Measurements from ENCODE around the gene ZNF160.

Gene ZNF160

GRCh38 chr19:53136432-53136831 lies 33.2 kb upstream of the ZNF160 start:
- H3K27ac ChIP-seq (ENCODE audit: low read depth, low read length), result no peak overlapping the region
- H3K79me2 ChIP-seq (ENCODE audit: insufficient read depth, low read length), result peaks cover 10% of the 10 kb centered on the region; the same call in 1 of the 2 replicates
- no peak overlapping the region for H3K4me3 ChIP-seq (ENCODE audit: insufficient read depth, low read length, poor library complexity, severe bottlenecking)
- H2AFZ ChIP-seq (ENCODE audit: low read depth, low read length, severe bottlenecking), result no peak overlapping the region
- no peaks in the 10 kb centered on the region for H3K9me2 ChIP-seq (replicated peaks; ENCODE audit: insufficient read depth, low read length)
- TF ChIP-seq EZH2phosphoT487 (conservative IDR thresholded peaks at IDR 0.05; ENCODE audit: low read length) (no peak), CTCF (IDR thresholded peaks at IDR 0.05; ENCODE audit: insufficient read depth, low read length, poor library complexity, severe bottlenecking) (no peak)
- H3K36me3 ChIP-seq (ENCODE audit: low read length), result peaks cover 8% of the 10 kb centered on the region
- no peak overlapping the region for H3K9ac ChIP-seq (ENCODE audit: low read length)
- H3K4me2 ChIP-seq (ENCODE audit: low read depth, low read length, poor library complexity, severe bottlenecking), result no peak overlapping the region
- no peaks in the 10 kb centered on the region for H4K20me1 ChIP-seq (ENCODE audit: low read depth, low read length)
- peaks cover 27% of the 10 kb centered on the region; the same call in 1 of the 2 replicates for H3K9me3 ChIP-seq (ENCODE audit: insufficient read depth, low read length)
- H3K27me3 ChIP-seq (ENCODE audit: low read length), result no peaks in the 10 kb centered on the region
- H3F3A ChIP-seq (ENCODE audit: insufficient read depth), result peaks cover 6% of the 10 kb centered on the region; the same call in 1 of the 2 replicates

DNA sequence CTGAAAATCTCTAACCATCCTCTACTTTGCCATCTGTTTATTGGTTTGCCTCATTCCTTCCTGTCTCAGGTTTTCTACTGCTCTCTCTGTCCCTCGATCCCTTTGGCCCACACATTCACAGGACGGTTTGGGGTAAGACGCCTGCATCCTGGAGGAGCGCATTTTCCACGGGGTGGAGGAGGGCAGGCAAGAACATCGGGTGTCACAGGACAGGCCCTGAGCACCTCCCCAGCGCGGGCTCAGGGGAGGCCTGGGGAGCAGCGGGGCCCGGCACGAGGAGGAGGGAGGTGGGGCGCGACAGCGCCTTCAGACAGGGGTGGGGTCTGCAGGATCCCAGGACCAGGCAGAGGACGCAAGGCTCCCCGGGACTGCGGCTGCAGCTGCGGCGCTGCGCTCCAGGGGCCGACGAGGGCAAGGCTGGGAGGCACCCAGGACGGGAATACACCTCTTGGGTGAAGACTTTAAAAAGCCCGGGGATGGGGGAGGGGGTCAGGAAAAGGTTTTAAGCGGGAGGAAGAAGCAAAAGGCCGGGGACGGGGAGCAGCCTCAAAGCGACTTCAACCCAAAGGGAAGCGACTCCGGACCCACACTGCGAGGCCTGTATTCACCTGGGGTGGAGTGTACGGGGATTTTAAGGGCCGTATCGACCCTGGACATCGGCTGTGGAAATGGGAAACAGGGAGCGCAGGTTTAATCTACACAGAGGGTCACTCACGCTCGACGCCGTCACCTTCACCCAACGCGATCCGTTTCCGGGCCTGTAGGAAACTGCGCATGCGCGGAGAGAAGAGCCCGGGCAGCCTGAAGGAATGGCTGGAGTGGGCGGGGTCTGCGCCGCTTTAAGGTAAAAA lies 29.1 kb upstream of the ZNF160 start, which contains the start of gene ZNF415:
TSS of gene ZNF415 (minus strand) at position 770 of the 851 bp plus-strand sequence. CDS start 10,234 bp downstream, outside the sequence.
- Histone ChIP-seq H3K36me3 (ENCODE audit: low read length) (no peaks in the 10 kb centered on the region), H3K79me2 (ENCODE audit: insufficient read depth, low read length) (peaks cover 10% of the 10 kb centered on the region; the same call in 1 of the 2 replicates), H3K4me3 (ENCODE audit: insufficient read depth, low read length, poor library complexity, severe bottlenecking) (peak within 1 kb of the TSS; percentile 66), H3K4me2 (ENCODE audit: low read depth, low read length, poor library complexity, severe bottlenecking) (peak within 1 kb of the TSS; percentile 64), H3F3A (ENCODE audit: insufficient read depth) (peaks cover 8% of the 10 kb centered on the region), H4K20me1 (ENCODE audit: low read depth, low read length) (no peaks in the 10 kb centered on the region), H3K9me2 (replicated peaks; ENCODE audit: insufficient read depth, low read length) (no peaks in the 10 kb centered on the region), H3K27ac (ENCODE audit: low read depth, low read length) (peak within 1 kb of the TSS; percentile 31), H2AFZ (ENCODE audit: low read depth, low read length, severe bottlenecking) (peak within 1 kb of the TSS; percentile 87), H3K9me3 (ENCODE audit: insufficient read depth, low read length) (no peaks in the 10 kb centered on the region), H3K9ac (ENCODE audit: low read length) (peak within 1 kb of the TSS; percentile 72), H3K27me3 (ENCODE audit: low read length) (no peaks in the 10 kb centered on the region)
- TF ChIP-seq CTCF (IDR thresholded peaks at IDR 0.05; ENCODE audit: insufficient read depth, low read length, poor library complexity, severe bottlenecking) (no peak), EZH2phosphoT487 (conservative IDR thresholded peaks at IDR 0.05; ENCODE audit: low read length) (no peak)

GRCh38 chr19:53131727-53132126 lies 28.5 kb upstream of the ZNF160 start:
- H3K36me3 ChIP-seq (ENCODE audit: low read length), result no peaks in the 10 kb centered on the region
- TF ChIP-seq EZH2phosphoT487 (conservative IDR thresholded peaks at IDR 0.05; ENCODE audit: low read length), result no peak
- H3K27me3 ChIP-seq (ENCODE audit: low read length), result no peaks in the 10 kb centered on the region
- peak overlapping the region; percentile 66 for H3K4me3 ChIP-seq (ENCODE audit: insufficient read depth, low read length, poor library complexity, severe bottlenecking)
- peaks cover 8% of the 10 kb centered on the region for H3F3A ChIP-seq (ENCODE audit: insufficient read depth)
- H3K9me3 ChIP-seq (ENCODE audit: insufficient read depth, low read length), result no peaks in the 10 kb centered on the region
- H3K27ac ChIP-seq (ENCODE audit: low read depth, low read length), result no peak overlapping the region
- H3K4me2 ChIP-seq (ENCODE audit: low read depth, low read length, poor library complexity, severe bottlenecking), result peak overlapping the region; percentile 64
- H3K79me2 ChIP-seq (ENCODE audit: insufficient read depth, low read length), result peaks cover 10% of the 10 kb centered on the region; the same call in 1 of the 2 replicates
- H3K9ac ChIP-seq (ENCODE audit: low read length), result peak overlapping the region; percentile 72
- H3K9me2 ChIP-seq (replicated peaks; ENCODE audit: insufficient read depth, low read length), result no peaks in the 10 kb centered on the region
- H4K20me1 ChIP-seq (ENCODE audit: low read depth, low read length), result no peaks in the 10 kb centered on the region
- no peak overlapping the region for H2AFZ ChIP-seq (ENCODE audit: low read depth, low read length, severe bottlenecking)

Data from SU-DHL-6 (cell line).